Ectodermal cell (in vitro differentiated cells): ENCODE results near the gene MTF2. TPM values are rescaled to one million over a fixed set of nuclear protein-coding genes. Genes with fewer than 3 reads are reported as not detected.
"Not testable (repeated sequence)": the region's sequence is repeated elsewhere in the genome, so short reads cannot be mapped to it uniquely, and the experiment has no call there.

Experiments used
- H3K27ac ChIP-seq: 2 replicates; pipeline ENCODE4 v1.7.0; 2013; ENCODE audit warnings: mild to moderate bottlenecking, low read depth, low read length; ENCODE audit not compliant: insufficient read depth, poor library complexity, severe bottlenecking
- H3K27me3 ChIP-seq: 2 replicates; pipeline ENCODE4 v1.7.0; 2013; ENCODE audit warnings: mild to moderate bottlenecking, low read length; ENCODE audit not compliant: insufficient read depth, control insufficient read depth, poor library complexity, severe bottlenecking
- H3K36me3 ChIP-seq: one replicate; pipeline ENCODE4 v1.7.0; 2013; ENCODE audit warnings: low read length; ENCODE audit not compliant: control insufficient read depth, insufficient read depth
- H3K4me1 ChIP-seq: one replicate; pipeline ENCODE4 v1.7.0; 2013; ENCODE audit warnings: low read length; ENCODE audit not compliant: control insufficient read depth, insufficient read depth
- H3K4me3 ChIP-seq: 2 replicates; pipeline ENCODE4 v1.7.0; 2013; ENCODE audit warnings: low read depth, low read length, control low read depth; ENCODE audit not compliant: insufficient read depth
- H3K9me3 ChIP-seq: 2 replicates; pipeline ENCODE4 v1.7.0; 2013; ENCODE audit warnings: mild to moderate bottlenecking, low read length, moderate library complexity; ENCODE audit not compliant: control insufficient read depth
- WGBS, 2 experiments: methylation state at CpG; one replicate each; pipeline ENCODE4 v1.1.7; 2013; ENCODE audit warnings: missing lambda C conversion rate in 2 of 2; 5-methylcytosine and 5-hydroxymethylcytosine counted together
- polyA plus RNA-seq, 4 experiments: library from polyadenylated mRNA; stranded (reverse); fragments of 50-300 nt; gene quantifications; one replicate each; pipeline ENCODE4 v1.2.3, GENCODE V29; 2013

The MTF2 gene
- 83.9 TPM for polyA plus RNA-seq (2013, experiment 1 of 4)
- 81.5 TPM for polyA plus RNA-seq (2013, experiment 2 of 4)
- polyA plus RNA-seq (2013, experiment 3 of 4) = 74.4 TPM
- 77.9 TPM for polyA plus RNA-seq (2013, experiment 4 of 4)

- H3K4me1 ChIP-seq = peaks cover 3% of the 10 kb centered on the region
- H3K27me3 ChIP-seq = no peaks in the 10 kb centered on the region
- H3K9me3 ChIP-seq = peaks cover 3% of the 10 kb centered on the region
- H3K27ac ChIP-seq = peak within 1 kb of the TSS; percentile 86
- peak within 1 kb of the TSS; percentile 64 for H3K4me3 ChIP-seq
- peaks cover 9% of the 10 kb centered on the region for H3K36me3 ChIP-seq
- 0 to 1% methylated on average over 49 of the region's 49 CpGs for WGBS, 2 experiments
Measured at GRCh38 chr1:93078986-93079654, at the start of gene MTF2. Gene MTF2 (plus strand): TSS chr1:93079283. CDS start chr1:93079527, 244 bp downstream.

GRCh38 chr1:93029317-93029716 is 49.8 kb upstream of the MTF2 start:
- no peaks in the 10 kb centered on the region for H3K9me3 ChIP-seq
- H3K27ac ChIP-seq = no peak overlapping the region
- H3K4me1 ChIP-seq = no peaks in the 10 kb centered on the region
- WGBS, 2 experiments = 85 to 89% methylated on average over 3 of the region's 3 CpGs
- H3K36me3 ChIP-seq = no peaks in the 10 kb centered on the region
- H3K4me3 ChIP-seq = no peak overlapping the region
- no peaks in the 10 kb centered on the region for H3K27me3 ChIP-seq

GRCh38 chr1:93030191-93030590 is 48.9 kb upstream of the MTF2 start:
- 84 to 91% methylated on average over 3 to 4 of the region's 4 CpGs for WGBS, 2 experiments
- not testable (repeated sequence) for H3K36me3 ChIP-seq, H3K27ac ChIP-seq, H3K27me3 ChIP-seq, H3K9me3 ChIP-seq, H3K4me3 ChIP-seq, H3K4me1 ChIP-seq

- Histone ChIP-seq H3K27ac (no peak overlapping the region), H3K9me3 (no peaks in the 10 kb centered on the region), H3K4me1 (no peaks in the 10 kb centered on the region), H3K36me3 (no peaks in the 10 kb centered on the region), H3K27me3 (no peaks in the 10 kb centered on the region), H3K4me3 (no peak overlapping the region)
- WGBS, 2 experiments = 85 to 96% methylated on average over 2 to 3 of the region's 3 CpGs
Measured at GRCh38 chr1:93031711-93032110, 47.4 kb upstream of the MTF2 start.

- 84 to 88% methylated on average over 5 of the region's 5 CpGs for WGBS, 2 experiments
- H3K4me1 ChIP-seq = no peaks in the 10 kb centered on the region
- H3K27me3 ChIP-seq = no peaks in the 10 kb centered on the region
- H3K4me3 ChIP-seq = no peak overlapping the region
- no peaks in the 10 kb centered on the region for H3K36me3 ChIP-seq
- no peaks in the 10 kb centered on the region for H3K9me3 ChIP-seq
- no peak overlapping the region for H3K27ac ChIP-seq
Measured at GRCh38 chr1:93033029-93033428, 46.1 kb upstream of the MTF2 start.

- Histone ChIP-seq H3K4me1 (no peaks in the 10 kb centered on the region), H3K27me3 (no peaks in the 10 kb centered on the region), H3K36me3 (no peaks in the 10 kb centered on the region), H3K9me3 (no peaks in the 10 kb centered on the region), H3K4me3 (no peak overlapping the region), H3K27ac (no peak overlapping the region)
- WGBS, 2 experiments = 85 to 93% methylated on average over 2 of the region's 3 CpGs
Measured at GRCh38 chr1:93033785-93034184, 45.3 kb upstream of the MTF2 start.

- Histone ChIP-seq H3K4me3 (no peak overlapping the region), H3K27me3 (no peaks in the 10 kb centered on the region), H3K4me1 (no peaks in the 10 kb centered on the region), H3K27ac (no peak overlapping the region), H3K36me3 (no peaks in the 10 kb centered on the region), H3K9me3 (no peaks in the 10 kb centered on the region)
- WGBS, 2 experiments = 100% methylated on average over 1 of the region's 1 CpG; no CpG with 5 or more reads in 1 of the 2 experiments
Measured at GRCh38 chr1:93034397-93034796, 44.7 kb upstream of the MTF2 start.

GRCh38 chr1:93036672-93037071 is 42.4 kb upstream of the MTF2 start:
- Histone ChIP-seq H3K27me3 (no peaks in the 10 kb centered on the region), H3K27ac (no peak overlapping the region), H3K36me3 (no peaks in the 10 kb centered on the region), H3K9me3 (no peaks in the 10 kb centered on the region), H3K4me3 (no peak overlapping the region), H3K4me1 (no peaks in the 10 kb centered on the region)
- WGBS, 2 experiments = 74 to 87% methylated on average over 4 of the region's 4 CpGs

- no peaks in the 10 kb centered on the region for H3K4me1 ChIP-seq
- 71 to 73% methylated on average over 10 of the region's 10 CpGs for WGBS, 2 experiments
- no peaks in the 10 kb centered on the region for H3K27me3 ChIP-seq
Measured at GRCh38 chr1:93042187-93043056, 36.7 kb upstream of the MTF2 start.

GRCh38 chr1:93043057-93043557 is 36.0 kb upstream of the MTF2 start:
- Histone ChIP-seq H3K27me3 (no peaks in the 10 kb centered on the region), H3K27ac (no peak overlapping the region), H3K4me3 (no peak overlapping the region), H3K36me3 (no peaks in the 10 kb centered on the region), H3K9me3 (no peaks in the 10 kb centered on the region), H3K4me1 (no peaks in the 10 kb centered on the region)
- WGBS, 2 experiments = 87 to 90% methylated on average over 4 of the region's 4 CpGs

More at GRCh38 chr1:93042187-93043056, 36.7 kb upstream of the MTF2 start:
- Histone ChIP-seq H3K36me3 (no peaks in the 10 kb centered on the region), H3K9me3 (no peaks in the 10 kb centered on the region), H3K27ac (no peak overlapping the region), H3K4me3 (no peak overlapping the region)
